CD8-positive, alpha-beta memory T cell (primary cell): ENCODE results near the gene COX14. TPM values are rescaled to one million over a fixed set of nuclear protein-coding genes. Genes with fewer than 3 reads are reported as not detected.
A peak's percentile ranks its signal among the peaks of the same experiment; 100 is the strongest.

Source experiments
- CTCF ChIA-PET: fragments of 350-600 bp; sonication (Branson Sonifier 250); formaldehyde crosslinking; loops from one replicate; lab custom pipeline; 2021; ENCODE audit warnings: antibody characterized with exemption; lab: Charles Lee
- POLR2A ChIA-PET: fragments of 350-600 bp; sonication (Branson Sonifier 250); formaldehyde crosslinking; loops from one replicate; lab custom pipeline; 2021; ENCODE audit warnings: antibody characterized with exemption; lab: Charles Lee
- DNase-seq, 5 donors: peaks; one replicate each; pipeline versions ENCODE4 v3.0.0 to v3.0.0-alpha.2; 2020 to 2022; ENCODE audit warnings: mixed read lengths in 1 of 5
- H3K27ac ChIP-seq: one replicate; pipeline ENCODE4 v1.7.0; 2013; ENCODE audit warnings: low read depth, mild to moderate bottlenecking, low read length, moderate library complexity
- H3K27me3 ChIP-seq: 2 replicates; pipeline ENCODE4 v1.7.0; 2013; ENCODE audit warnings: low read length, mild to moderate bottlenecking; ENCODE audit not compliant: insufficient read depth, poor library complexity, severe bottlenecking
- H3K36me3 ChIP-seq: 2 replicates; pipeline ENCODE4 v1.7.0; 2013; ENCODE audit warnings: mild to moderate bottlenecking, low read length, moderate library complexity; ENCODE audit not compliant: insufficient read depth
- H3K4me1 ChIP-seq: 2 replicates; pipeline ENCODE4 v1.7.0; 2013; ENCODE audit warnings: mild to moderate bottlenecking, low read length, moderate library complexity; ENCODE audit not compliant: insufficient read depth
- H3K4me3 ChIP-seq: 2 replicates; pipeline ENCODE4 v1.7.0; 2013; ENCODE audit warnings: mild to moderate bottlenecking, low read length
- H3K9me3 ChIP-seq: 2 replicates; pipeline ENCODE4 v1.7.0; 2013; ENCODE audit warnings: mild to moderate bottlenecking, low read length
- H3K27ac Mint-ChIP-seq, 8 donors: one replicate each; pipeline ENCODE4 v1.8.0; 2020 to 2021; ENCODE audit warnings: mixed read lengths in 8 of 8, mild to moderate bottlenecking in 6 of 8, inconsistent platforms in 3 of 8, moderate library complexity in 3 of 8
- H3K27me3 Mint-ChIP-seq, 2 donors: one replicate each; pipeline ENCODE4 v1.8.0; 2020 to 2021; ENCODE audit warnings: mixed read lengths in 2 of 2, mild to moderate bottlenecking in 1 of 2, moderate library complexity in 1 of 2
- H3K36me3 Mint-ChIP-seq, 3 donors: one replicate each; pipeline ENCODE4 v1.8.0; 2020 to 2021; ENCODE audit warnings: mixed read lengths in 3 of 3, inconsistent platforms in 1 of 3, mild to moderate bottlenecking in 1 of 3
- H3K4me1 Mint-ChIP-seq, 3 donors: one replicate each; pipeline ENCODE4 v1.8.0; 2020 to 2021; ENCODE audit warnings: mixed read lengths in 3 of 3, inconsistent platforms in 1 of 3, mild to moderate bottlenecking in 1 of 3
- H3K4me3 Mint-ChIP-seq, 7 donors: one replicate each; pipeline ENCODE4 v1.8.0; 2020 to 2021; ENCODE audit warnings: mixed read lengths in 7 of 7, mild to moderate bottlenecking in 6 of 7, moderate library complexity in 4 of 7, inconsistent platforms in 2 of 7
- H3K9me3 Mint-ChIP-seq, 5 donors: one replicate each; pipeline ENCODE4 v1.8.0; 2020 to 2022; ENCODE audit warnings: mixed read lengths in 5 of 5, mild to moderate bottlenecking in 3 of 5, moderate library complexity in 2 of 5, inconsistent platforms in 1 of 5
- polyA plus RNA-seq: library from polyadenylated mRNA; unstranded; fragments of 300-500 nt; fragmentation: Illumina TruSeq; gene quantifications from one replicate; pipeline ENCODE4 v1.2.3, GENCODE V29; 2021
- total RNA-seq, 2 experiments: library from RNA; stranded (reverse); gene quantifications; one replicate each; pipeline ENCODE4 v1.2.3, GENCODE V29; 2021

COX14 gene
- total and polyA plus RNA-seq, 3 experiments from 2014 or later: 58.7 to 250 (median 59.2) TPM

- Mint-ChIP-seq H3K4me1 (peaks cover 43 to 81% (median 51%) of the 10 kb centered on the region in 3 donors), H3K9me3 (no peaks in the 10 kb centered on the region), H3K27ac (peak overlapping the region in 1 of 8 donors; percentile 94), H3K4me3 (no peak overlapping the region), H3K27me3 (peaks cover 0 to 2% of the 10 kb centered on the region in 2 donors), H3K36me3 (peaks cover 0 to 83% (median 12%) of the 10 kb centered on the region in 3 donors)
- DNase-seq: no peak
- Histone ChIP-seq H3K27me3 (no peaks in the 10 kb centered on the region), H3K36me3 (peaks cover 49% of the 10 kb centered on the region), H3K4me3 (no peak overlapping the region), H3K4me1 (peaks cover 24% of the 10 kb centered on the region), H3K9me3 (no peaks in the 10 kb centered on the region), H3K27ac (no peak overlapping the region)
- CTCF ChIA-PET: interaction anchor here (0.8 to 1.8 kb wide), 3 partner anchors 9 to 11 kb away, joined by 3 to 5 read pairs (median 4); partner anchors contain the start of gene COX14
- POLR2A ChIA-PET: no interaction called here
Measured at GRCh38 chr12:50120953-50121352, 8.9 kb downstream of the COX14 start.

DNA sequence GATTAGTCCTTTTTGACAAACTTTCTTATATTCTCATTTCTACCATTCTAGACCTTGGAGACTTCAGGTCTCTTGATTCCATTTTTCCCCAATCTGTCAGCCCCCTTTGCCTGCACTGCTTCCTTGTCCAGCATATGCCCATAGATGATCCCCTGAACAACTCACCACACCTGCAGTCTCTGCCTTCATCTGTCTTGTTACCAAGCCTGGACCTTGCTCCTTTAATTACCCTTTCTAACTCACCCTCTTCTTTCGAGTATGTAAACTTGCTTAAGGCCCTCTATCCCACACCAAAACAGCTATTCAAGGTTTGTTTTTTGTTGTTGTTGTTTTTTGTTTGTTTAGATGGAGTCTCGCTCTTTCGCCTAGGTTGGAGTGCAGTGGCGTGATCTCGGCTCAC lies 9.6 kb downstream of the COX14 start:
- Mint-ChIP-seq H3K36me3 (peaks cover 0 to 80% (median 11%) of the 10 kb centered on the region in 3 donors), H3K27me3 (peaks cover 0 to 2% of the 10 kb centered on the region in 2 donors), H3K27ac (peak overlapping the region in 5 of 8 donors; percentile 5 to 40 (median 37)), H3K9me3 (no peaks in the 10 kb centered on the region), H3K4me1 (peaks cover 38 to 76% (median 45%) of the 10 kb centered on the region in 3 donors), H3K4me3 (no peak overlapping the region)
- POLR2A ChIA-PET: interaction anchor here (1.1 kb wide), 1 partner anchor 10 kb away, joined by 3 read pairs; the partner anchor contains the start of gene COX14
- Histone ChIP-seq H3K4me3 (no peak overlapping the region), H3K4me1 (peaks cover 17% of the 10 kb centered on the region), H3K27ac (no peak overlapping the region), H3K9me3 (no peaks in the 10 kb centered on the region), H3K27me3 (no peaks in the 10 kb centered on the region), H3K36me3 (peaks cover 44% of the 10 kb centered on the region)
- CTCF ChIA-PET: interaction anchor here (1.8 kb wide), 1 partner anchor 10 kb away, joined by 5 read pairs; the partner anchor contains the start of gene COX14
- no peak for DNase-seq

DNA sequence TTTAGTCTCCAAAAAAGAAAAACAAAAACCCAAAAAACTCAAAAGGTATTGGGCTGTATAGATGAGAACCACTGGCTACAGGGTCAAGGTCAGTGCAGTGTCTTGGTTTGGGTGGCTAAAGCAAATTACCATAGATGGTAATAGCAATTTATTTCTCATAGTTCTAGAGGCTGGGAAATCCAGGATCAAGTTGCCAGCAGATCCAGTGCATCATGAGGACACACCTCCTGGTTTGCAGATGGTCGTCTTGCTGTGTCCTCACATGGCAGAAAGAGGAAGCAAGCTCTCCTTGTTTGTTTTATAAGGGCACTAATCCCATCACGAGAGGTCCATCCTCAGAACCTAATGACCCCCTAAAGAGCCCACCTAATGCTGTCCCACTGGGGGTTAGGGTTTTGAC lies 11.2 kb downstream of the COX14 start:
- Histone ChIP-seq H3K27ac (no peak overlapping the region), H3K36me3 (peaks cover 42% of the 10 kb centered on the region), H3K27me3 (no peaks in the 10 kb centered on the region), H3K4me3 (no peak overlapping the region), H3K4me1 (peaks cover 8% of the 10 kb centered on the region), H3K9me3 (no peaks in the 10 kb centered on the region)
- peaks cover 0 to 2% of the 10 kb centered on the region in 2 donors for H3K27me3 Mint-ChIP-seq
- peaks cover 35 to 72% (median 47%) of the 10 kb centered on the region in 3 donors for H3K4me1 Mint-ChIP-seq
- DNase-seq: no peak
- H3K36me3 Mint-ChIP-seq: peaks cover 0 to 85% (median 13%) of the 10 kb centered on the region in 3 donors
- ChIA-PET POLR2A (no interaction called here), CTCF (interaction anchor here (3.7 kb wide), 1 partner anchor 12 kb away, joined by 17 read pairs; the partner anchor contains the start of gene COX14)
- H3K27ac Mint-ChIP-seq: peak overlapping the region in 4 of 8 donors; percentile 23 to 51 (median 30)
- H3K9me3 Mint-ChIP-seq: no peaks in the 10 kb centered on the region
- H3K4me3 Mint-ChIP-seq: no peak overlapping the region

GRCh38 chr12:50127546-50127945 lies 15.5 kb downstream of the COX14 start:
- Mint-ChIP-seq H3K4me1 (peaks cover 26 to 51% (median 49%) of the 10 kb centered on the region in 3 donors), H3K27ac (peak overlapping the region in 4 of 8 donors; percentile 0 to 55 (median 43)), H3K9me3 (no peaks in the 10 kb centered on the region), H3K27me3 (peaks cover 0 to 2% of the 10 kb centered on the region in 2 donors), H3K36me3 (peaks cover 4 to 82% (median 19%) of the 10 kb centered on the region in 3 donors), H3K4me3 (no peak overlapping the region)
- peaks cover 36% of the 10 kb centered on the region for H3K36me3 ChIP-seq
- DNase-seq: no peak
- H3K27me3 ChIP-seq: no peaks in the 10 kb centered on the region
- peaks cover 8% of the 10 kb centered on the region for H3K4me1 ChIP-seq
- H3K27ac ChIP-seq: no peak overlapping the region
- H3K9me3 ChIP-seq: no peaks in the 10 kb centered on the region
- ChIA-PET CTCF (interaction anchor here (0.6 to 6.4 kb wide), 2 partner anchors 15 to 459 kb away, joined by 5 to 69 read pairs; partner anchors contain the start of gene COX14), POLR2A (no interaction called here)
- H3K4me3 ChIP-seq: no peak overlapping the region

DNA sequence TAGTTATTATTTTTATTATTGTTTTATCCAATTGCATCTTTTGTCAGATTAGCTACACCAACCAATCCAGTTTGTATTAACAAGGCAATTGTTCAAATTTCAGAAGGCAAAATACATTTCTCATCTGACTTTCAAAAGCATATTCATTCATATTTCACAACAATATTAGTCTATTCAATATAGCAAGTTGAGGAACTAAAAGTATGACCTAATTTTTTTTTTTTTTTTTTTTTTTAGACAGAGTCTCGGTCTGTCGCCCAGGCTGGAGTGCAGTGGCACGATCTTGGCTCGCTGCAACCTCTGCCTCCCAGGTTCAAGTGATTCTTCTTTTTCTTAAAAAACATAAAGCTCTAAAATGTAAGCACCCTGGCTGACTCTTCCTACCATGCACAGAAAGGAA lies 17.3 kb downstream of the COX14 start:
- ChIA-PET POLR2A (interaction anchor here (0.7 kb wide), 1 partner anchor 119 kb away, joined by 8 read pairs; no protein-coding TSS in a partner anchor), CTCF (interaction anchor here (0.9 to 6.4 kb wide), 2 partner anchors 17 to 47 kb away, joined by 3 to 69 read pairs; partner anchors contain the start of gene COX14)
- peak overlapping the region in 1 of 8 donors; percentile 46 for H3K27ac Mint-ChIP-seq
- Histone ChIP-seq H3K36me3 (peaks cover 29% of the 10 kb centered on the region), H3K4me1 (peaks cover 8% of the 10 kb centered on the region), H3K27me3 (no peaks in the 10 kb centered on the region), H3K27ac (no peak overlapping the region), H3K4me3 (no peak overlapping the region), H3K9me3 (no peaks in the 10 kb centered on the region)
- DNase-seq: no peak
- no peaks in the 10 kb centered on the region for H3K9me3 Mint-ChIP-seq
- peaks cover 0 to 2% of the 10 kb centered on the region in 2 donors for H3K27me3 Mint-ChIP-seq
- H3K4me3 Mint-ChIP-seq: no peak overlapping the region
- H3K4me1 Mint-ChIP-seq: peaks cover 24 to 44% (median 41%) of the 10 kb centered on the region in 3 donors
- H3K36me3 Mint-ChIP-seq: peaks cover 4 to 82% (median 14%) of the 10 kb centered on the region in 3 donors

- H3K4me3 ChIP-seq: no peak overlapping the region
- POLR2A ChIA-PET: interaction anchor here (1.0 kb wide), 1 partner anchor 20 kb away, joined by 4 read pairs; the partner anchor contains the start of gene COX14
- Mint-ChIP-seq H3K27me3 (no peaks in the 10 kb centered on the region), H3K36me3 (peaks cover 9 to 78% (median 19%) of the 10 kb centered on the region in 3 donors), H3K9me3 (no peaks in the 10 kb centered on the region), H3K27ac (peak overlapping the region in 7 of 8 donors; percentile 23 to 87 (median 82)), H3K4me3 (no peak overlapping the region), H3K4me1 (peaks cover 9 to 28% (median 27%) of the 10 kb centered on the region in 3 donors)
- CTCF ChIA-PET: interaction anchor here (0.8 to 6.4 kb wide), 8 partner anchors 12 to 58 kb away, joined by 3 to 69 read pairs (median 4); partner anchors contain the start of genes CERS5 and COX14
- no peak overlapping the region for H3K27ac ChIP-seq
- H3K36me3 ChIP-seq: peaks cover 46% of the 10 kb centered on the region
- peak in 2 of 5 donors; percentile 26 to 42 for DNase-seq
- no peaks in the 10 kb centered on the region for H3K9me3 ChIP-seq
- H3K27me3 ChIP-seq: no peaks in the 10 kb centered on the region
- H3K4me1 ChIP-seq: no peaks in the 10 kb centered on the region
Measured at GRCh38 chr12:50132505-50133135, 20.6 kb downstream of the COX14 start.

DNA sequence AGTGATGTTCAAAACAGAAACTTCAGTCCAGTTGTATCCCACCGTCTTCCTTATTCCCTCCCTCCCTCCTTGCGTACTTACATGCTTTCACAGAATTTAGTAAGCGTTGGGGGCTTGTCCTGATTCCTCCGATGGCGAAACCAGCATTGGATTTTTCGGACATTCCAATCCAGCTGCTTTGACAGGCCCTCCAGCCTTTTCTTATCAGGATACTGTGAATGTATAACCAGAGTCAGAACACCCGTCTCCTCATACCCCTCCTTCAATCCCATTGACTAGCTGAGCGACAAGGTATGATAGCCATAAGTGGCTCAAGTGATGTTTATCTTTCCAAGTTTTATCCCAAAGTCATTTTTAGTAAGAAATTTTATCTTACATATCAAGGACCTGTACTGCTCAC lies 31.0 kb downstream of the COX14 start:
- no peak overlapping the region for H3K27ac ChIP-seq
- Mint-ChIP-seq H3K4me1 (peaks cover 5 to 19% (median 9%) of the 10 kb centered on the region in 3 donors), H3K9me3 (no peaks in the 10 kb centered on the region), H3K4me3 (no peak overlapping the region), H3K27ac (no peak overlapping the region), H3K36me3 (peaks cover 0 to 65% (median 13%) of the 10 kb centered on the region in 3 donors), H3K27me3 (no peaks in the 10 kb centered on the region)
- ChIA-PET CTCF (no interaction called here), POLR2A (no interaction called here)
- DNase-seq: no peak
- no peaks in the 10 kb centered on the region for H3K4me1 ChIP-seq
- H3K9me3 ChIP-seq: no peaks in the 10 kb centered on the region
- peaks cover 9% of the 10 kb centered on the region for H3K36me3 ChIP-seq
- H3K4me3 ChIP-seq: no peak overlapping the region
- H3K27me3 ChIP-seq: no peaks in the 10 kb centered on the region
